NCI-H82 (cell line): ENCODE data around the gene MRPL28.
"Not testable (repeated sequence)": the region's sequence is repeated elsewhere in the genome, so short reads cannot be mapped to it uniquely, and the experiment has no call there.

Experiments
- DNase-seq: peaks from one replicate; lab custom pipeline; 2025; lab: John Stamatoyannopoulos, UW

MRPL28 gene

GRCh38 chr16:373848-374615, 3.7 kb upstream of the MRPL28 start:
- DNase-seq, result no peak

- DNase-seq, result no peak
Observed at GRCh38 chr16:373020-373598, 2.8 kb upstream of the MRPL28 start.

GRCh38 chr16:372302-372983, 2.1 kb upstream of the MRPL28 start:
- DNase-seq, result no peak

GRCh38 chr16:371515-372301, 1.4 kb upstream of the MRPL28 start:
- DNase-seq, result peak; percentile 60

- peak; percentile 37 for DNase-seq
Observed at GRCh38 chr16:370979-371514, 709 bp upstream of the MRPL28 start.

GRCh38 chr16:369866-370436, 387 bp downstream of the MRPL28 start:
- peak; percentile 15 for DNase-seq

- DNase-seq, result no peak
Observed at GRCh38 chr16:369275-369865, 968 bp downstream of the MRPL28 start.

GRCh38 chr16:368388-369158, 1.8 kb downstream of the MRPL28 start:
- no peak for DNase-seq

GRCh38 chr16:367333-367903, 2.9 kb downstream of the MRPL28 start:
- DNase-seq, result no peak

GRCh38 chr16:366476-366875, 3.9 kb downstream of the MRPL28 start:
- no peak for DNase-seq

GRCh38 chr16:364595-365491, 5.5 kb downstream of the MRPL28 start:
- DNase-seq, result no peak

- DNase-seq, result peak; percentile 26
Observed at GRCh38 chr16:363766-364490, 6.4 kb downstream of the MRPL28 start.

- DNase-seq, result no peak
Observed at GRCh38 chr16:363110-363765, 7.1 kb downstream of the MRPL28 start.

GRCh38 chr16:362702-362999, 7.7 kb downstream of the MRPL28 start:
- DNase-seq, result not testable (repeated sequence)

- peak; percentile 89 for DNase-seq
Observed at GRCh38 chr16:361872-362701, 8.3 kb downstream of the MRPL28 start.

GRCh38 chr16:361341-361871, 8.9 kb downstream of the MRPL28 start:
- peak; percentile 41 for DNase-seq
